K562 (cell line): Measurements from ENCODE around the gene GLIS1. TPM values are rescaled to one million over a fixed set of nuclear protein-coding genes. Genes with fewer than 3 reads are reported as not detected.

ENCODE experiments used
- ATAC-seq: fragments of 200-7000 bp; cut with Tn5 transposase; 3 replicates; pipeline ENCODE4 v1.9.1; 2020; ENCODE audit warnings: moderate library complexity
- BruUV-seq: library from RNA; stranded (reverse); fragments of 400-500 nt; replicated peaks from 2 replicates; lab custom pipeline; 2021; lab: Mats Ljungman, UMichigan
- CTCF ChIA-PET: fragments of 300-600 bp; formaldehyde crosslinking; extraction: SDS; loops from one replicate; lab custom pipeline; 2021; ENCODE audit warnings: low intra/inter-chr PET ratio; lab: Yijun Ruan, JAX
- POLR2A ChIA-PET: fragments of 300-600, 350-650 bp; sonication (Branson Sonifier 250); formaldehyde crosslinking; extraction: SDS; loops from one replicate; lab custom pipeline; 2021; ENCODE audit warnings: antibody characterized with exemption, inconsistent platforms; lab: Yijun Ruan, JAX
- DNase-seq, 4 experiments: peaks; one replicate each; pipeline versions ENCODE4 v3.0.0 to v3.0.0-alpha.2; 2011 to 2018; ENCODE audit warnings: low spot score in 3 of 4, mixed read lengths in 3 of 4; ENCODE audit errors: extremely low read depth in 1 of 4
- FAIRE-seq: peaks from 2 replicates; lab custom pipeline; 2011; peaks lifted over from hg19 to GRCh38; lab: Jason Lieb, UNC
- H2AFZ ChIP-seq: 2 replicates; pipeline ENCODE4 v1.6.0; 2011; ENCODE audit warnings: low read depth, low read length, control low read depth, inconsistent platforms
- H3K27ac ChIP-seq: fragments of 200-600 bp; 3 replicates; pipeline ENCODE4 v1.8.0; 2011; ENCODE audit warnings: low read depth, mild to moderate bottlenecking, control low read depth, inconsistent platforms, low read length, moderate library complexity, mixed read lengths; ENCODE audit errors: extremely low read depth
- H3K27me3 ChIP-seq, 2 experiments: fragments of 300-600 bp in 1 of 2; 2 replicates in 1 of 2; 3 replicates in 1 of 2; pipeline versions ENCODE4 v1.6.0 to v1.8.0; 2011; ENCODE audit warnings: inconsistent platforms in 2 of 2, low read length in 2 of 2, mild to moderate bottlenecking in 1 of 2, mixed read lengths in 1 of 2, moderate library complexity in 1 of 2; ENCODE audit not compliant: control insufficient read depth in 2 of 2, insufficient read depth in 2 of 2
- H3K36me3 ChIP-seq: fragments of 300-600 bp; 3 replicates; pipeline ENCODE4 v1.8.0; 2011; ENCODE audit warnings: mild to moderate bottlenecking, low read length, inconsistent platforms; ENCODE audit not compliant: control insufficient read depth, insufficient read depth
- H3K4me1 ChIP-seq, 2 experiments: fragments of 200-600 bp in 1 of 2; replicated peaks in 1 of 2; 2 replicates in 1 of 2; 3 replicates in 1 of 2; pipeline versions ENCODE4 v1.5.1 to v1.8.0; 2011; ENCODE audit warnings: inconsistent platforms in 2 of 2, low read length in 2 of 2, mild to moderate bottlenecking in 1 of 2, mixed read lengths in 1 of 2, moderate library complexity in 1 of 2; ENCODE audit not compliant: control insufficient read depth in 2 of 2, insufficient read depth in 2 of 2
- H3K4me2 ChIP-seq: 2 replicates; pipeline ENCODE4 v1.6.1; 2011; ENCODE audit warnings: low read length, control low read depth, inconsistent platforms, mixed read lengths; ENCODE audit not compliant: insufficient read depth
- H3K4me3 ChIP-seq: fragments of 200-600 bp; sonication (generic), shearing (Covaris generic); 2 replicates; pipeline ENCODE4 v1.5.1; 2016; ENCODE audit warnings: control low read depth, inconsistent platforms
- H3K79me2 ChIP-seq: fragments of 200-600 bp; 3 replicates; pipeline ENCODE4 v1.8.0; 2011; ENCODE audit warnings: low read length, inconsistent platforms; ENCODE audit not compliant: control insufficient read depth, insufficient read depth
- H3K9ac ChIP-seq, 2 experiments: 2 replicates each; pipeline versions ENCODE4 v1.6.0 to v1.6.1; 2011; ENCODE audit warnings: low read depth in 2 of 2, low read length in 2 of 2, control low read depth in 1 of 2, inconsistent platforms in 1 of 2, mild to moderate bottlenecking in 1 of 2, mixed read lengths in 1 of 2; ENCODE audit not compliant: insufficient read depth in 1 of 2
- H3K9me1 ChIP-seq: one replicate; pipeline ENCODE4 v1.6.0; 2011; ENCODE audit warnings: inconsistent platforms, mild to moderate bottlenecking, low read length, moderate library complexity; ENCODE audit not compliant: control insufficient read depth, insufficient read depth
- H3K9me3 ChIP-seq: replicated peaks from 2 replicates; pipeline ENCODE4 v1.5.1; 2011; ENCODE audit warnings: low read depth, low read length, inconsistent platforms; ENCODE audit not compliant: control insufficient read depth, insufficient read depth
- H4K20me1 ChIP-seq: replicated peaks from 2 replicates; pipeline ENCODE4 v1.6.1; 2011; ENCODE audit warnings: low read length, inconsistent platforms, mixed read lengths; ENCODE audit not compliant: control insufficient read depth, insufficient read depth
- DDX20 ChIP-seq: fragments of 450-650 bp; IDR thresholded peaks from 2 replicates; pipeline ENCODE4 v1.6.1; 2016; ENCODE audit warnings: missing genetic modification characterization, low read depth, mild to moderate bottlenecking, missing compliant biosample characterization, moderate library complexity
- RB1 ChIP-seq: fragments of 450-650 bp; IDR thresholded peaks from 2 replicates; pipeline ENCODE4 v1.6.1; 2017; ENCODE audit warnings: low read depth, mild to moderate bottlenecking
- RBM25 ChIP-seq: fragments of 200-400 bp; formaldehyde crosslinking; IDR thresholded peaks from 2 replicates; pipeline ENCODE4 v1.6.1; 2018; ENCODE audit warnings: low read length, low read depth, moderate library complexity; ENCODE audit not compliant: severe bottlenecking
- TEAD4 ChIP-seq, 2 experiments: sonication (generic) in 1 of 2; formaldehyde crosslinking in 1 of 2; IDR thresholded peaks; 2 replicates each; pipeline versions ENCODE4 v1.6.1 to v1.8.0; 2012 to 2022; ENCODE audit warnings: borderline replicate concordance in 1 of 2, inconsistent platforms in 1 of 2, low read length in 1 of 2, mild to moderate bottlenecking in 1 of 2, missing genetic modification reagents in 1 of 2
- ZNF23 ChIP-seq: fragments of 250-450 bp; sonication (Bioruptor Pico); IDR thresholded peaks from 2 replicates; pipeline ENCODE4 v1.4.0; 2020; ENCODE audit warnings: mild to moderate bottlenecking
- ZNF253 ChIP-seq: fragments of 250-450 bp; sonication (Bioruptor Pico); conservative IDR thresholded peaks from 2 replicates; pipeline ENCODE4 v1.6.1; 2021; ENCODE audit warnings: mild to moderate bottlenecking
- WGBS: fragments of 100-300 bp; shearing (Covaris generic); methylation state at CpG from one replicate; pipeline ENCODE4 v1.1.6; 2016; ENCODE audit warnings: low coverage, mixed read lengths; ENCODE audit not compliant: insufficient coverage; ENCODE audit errors: missing lambda C conversion rate; 5-methylcytosine and 5-hydroxymethylcytosine counted together
- in situ Hi-C: fragments of 300-500 bp; cut with MboI; formaldehyde crosslinking; loops from 4 replicates; pipeline ENCODE4 v1.15.0; 2018; ENCODE audit warnings: inconsistent platforms, mixed read lengths
- intact Hi-C: fragments of 100-400 bp; cut with micrococcal nuclease; formaldehyde crosslinking; loops from 2 replicates; pipeline ENCODE4 v1.14.2; 2022
- polyA plus RNA-seq, 8 experiments: library from polyadenylated mRNA; depleted of rRNA in 4 of 8; stranded (reverse) in 5 of 8; unstranded in 3 of 8; fragments of >200 nt; fragmentation: Nextera tagmentation in 2 of 8; fragmentation: Illumina TruSeq in 1 of 8; extraction: Ambion mirVana in 2 of 8; extraction: Trizol in 1 of 8; gene quantifications; 2 replicates each; pipeline versions ENCODE4 v1.2.1 to v1.2.3, GENCODE V29; 2011 to 2014; ENCODE audit warnings: inconsistent platforms in 1 of 8, missing spikeins in 1 of 8
- total RNA-seq, 7 experiments: library from RNA; depleted of rRNA in 6 of 7; stranded (reverse); fragments of >200 nt in 6 of 7; fragmentation: Illumina TruSeq in 2 of 7; extraction: Trizol in 2 of 7; gene quantifications; 2 replicates each; pipeline versions ENCODE4 v1.2.1 to v1.2.3, GENCODE V29; 2011 to 2021; ENCODE audit warnings: low replicate concordance in 1 of 7
- TF ChIP-seq, protein P1 (sequence below): sonication (generic); formaldehyde crosslinking; IDR thresholded peaks from 2 replicates; pipeline ENCODE4 v1.9.0; 2022; ENCODE audit warnings: mild to moderate bottlenecking, missing genetic modification reagents
- TF ChIP-seq, protein P2 (sequence below), 3 experiments: IDR thresholded peaks in 2 of 3; conservative IDR thresholded peaks in 1 of 3; 2 replicates each; pipeline ENCODE4 v1.5.1; 2011 to 2012; ENCODE audit warnings: low read length in 3 of 3, mild to moderate bottlenecking in 3 of 3, control low read depth in 2 of 3, improper control_type of control experiment in 1 of 3, inconsistent platforms in 1 of 3, low read depth in 1 of 3, mixed read lengths in 1 of 3, moderate library complexity in 1 of 3; ENCODE audit not compliant: insufficient read depth in 2 of 3

The GLIS1 gene
- total and polyA plus RNA-seq, 9 of the 15 experiments (the other 6 are each of a cell fraction or from before 2014, with no cell fraction given), result not detected

DNA sequence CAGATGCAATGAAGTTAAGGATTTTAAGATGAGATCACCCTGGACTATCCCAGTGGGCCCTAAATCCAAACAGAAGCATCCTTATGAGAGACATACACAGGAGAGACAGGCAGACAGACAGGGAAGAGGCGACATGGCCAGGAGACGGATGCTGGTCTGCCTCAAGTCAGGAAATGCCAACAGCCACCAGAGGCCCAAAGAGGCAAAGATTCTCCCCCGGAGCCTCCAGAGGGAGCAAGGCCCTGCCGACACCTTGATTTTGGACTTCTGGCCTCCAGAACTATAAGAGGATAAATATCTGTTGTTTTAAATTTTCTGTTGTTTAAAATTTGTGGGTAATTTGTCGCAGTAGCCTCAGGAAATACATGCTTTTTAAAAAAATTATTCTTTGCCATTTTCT lies 116.4 kb downstream of the GLIS1 start:
- DNase-seq, result no peak
- intact Hi-C loops, result no loop called here

DNA sequence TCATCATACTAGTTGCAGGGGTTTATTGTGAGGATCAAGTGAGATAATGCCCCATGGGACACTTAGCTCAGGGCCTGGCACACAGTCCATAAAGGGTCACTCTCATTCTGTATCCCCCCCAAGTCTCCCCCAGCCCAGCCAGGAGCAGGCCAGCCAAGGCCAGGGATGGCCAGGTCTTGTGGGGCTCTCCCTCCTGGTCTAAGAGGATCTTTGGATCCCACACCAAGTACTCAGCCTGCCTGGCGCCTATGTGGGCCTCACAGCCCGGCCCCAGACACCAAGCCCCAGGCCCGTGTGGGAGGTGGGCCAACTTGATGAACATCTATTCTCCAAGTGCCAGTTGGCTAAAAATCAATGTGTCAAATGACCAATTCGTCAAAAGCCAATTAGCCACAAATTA lies 117.8 kb downstream of the GLIS1 start:
- intact Hi-C loops, result no loop called here
- in situ Hi-C loops, result no loop called here
- Histone ChIP-seq H3K27me3 (peaks cover 15 to 53% of the 10 kb centered on the region in 2 experiments), H4K20me1 (peaks cover 16% of the 10 kb centered on the region; the same call in 1 of the 2 replicates), H3K79me2 (no peaks in the 10 kb centered on the region), H3K9me3 (no peaks in the 10 kb centered on the region), H3K4me2 (no peak overlapping the region), H3K9me1 (no peaks in the 10 kb centered on the region), H3K27ac (no peak overlapping the region), H3K4me3 (no peak overlapping the region), H3K36me3 (no peaks in the 10 kb centered on the region), H3K9ac (no peak overlapping the region), H2AFZ (no peak overlapping the region), H3K4me1 (no peaks in the 10 kb centered on the region)
- BruUV-seq, result no TSS peak
- DNase-seq, result no peak
- TF ChIP-seq, protein P1, sequence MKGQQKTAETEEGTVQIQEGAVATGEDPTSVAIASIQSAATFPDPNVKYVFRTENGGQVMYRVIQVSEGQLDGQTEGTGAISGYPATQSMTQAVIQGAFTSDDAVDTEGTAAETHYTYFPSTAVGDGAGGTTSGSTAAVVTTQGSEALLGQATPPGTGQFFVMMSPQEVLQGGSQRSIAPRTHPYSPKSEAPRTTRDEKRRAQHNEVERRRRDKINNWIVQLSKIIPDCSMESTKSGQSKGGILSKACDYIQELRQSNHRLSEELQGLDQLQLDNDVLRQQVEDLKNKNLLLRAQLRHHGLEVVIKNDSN, result no peak
- no peak for TF ChIP-seq RBM25
- TF ChIP-seq RB1, result no peak
- no peak for TF ChIP-seq ZNF253 (CRISPR knock-in tag)
- no peak for TF ChIP-seq ZNF23 (CRISPR knock-in tag)
- no peak for TF ChIP-seq TEAD4 (IDR thresholded peaks at IDR 0.05; ENCODE audit: low read length)
- TF ChIP-seq TEAD4 (CRISPR knock-in tag; IDR thresholded peaks at IDR 0.05; ENCODE audit: borderline replicate concordance), result no peak
- FAIRE-seq, result no peak
- ATAC-seq, result no peak
- ChIA-PET CTCF (no interaction called here), POLR2A (no interaction called here)
- WGBS, result 0% methylated on average over 4 of the region's 4 CpGs

More for the DNA sequence above, 116.4 kb downstream of the GLIS1 start:
- no peak overlapping the region for H2AFZ ChIP-seq
- TF ChIP-seq DDX20, result no peak
- TF ChIP-seq, protein P2, sequence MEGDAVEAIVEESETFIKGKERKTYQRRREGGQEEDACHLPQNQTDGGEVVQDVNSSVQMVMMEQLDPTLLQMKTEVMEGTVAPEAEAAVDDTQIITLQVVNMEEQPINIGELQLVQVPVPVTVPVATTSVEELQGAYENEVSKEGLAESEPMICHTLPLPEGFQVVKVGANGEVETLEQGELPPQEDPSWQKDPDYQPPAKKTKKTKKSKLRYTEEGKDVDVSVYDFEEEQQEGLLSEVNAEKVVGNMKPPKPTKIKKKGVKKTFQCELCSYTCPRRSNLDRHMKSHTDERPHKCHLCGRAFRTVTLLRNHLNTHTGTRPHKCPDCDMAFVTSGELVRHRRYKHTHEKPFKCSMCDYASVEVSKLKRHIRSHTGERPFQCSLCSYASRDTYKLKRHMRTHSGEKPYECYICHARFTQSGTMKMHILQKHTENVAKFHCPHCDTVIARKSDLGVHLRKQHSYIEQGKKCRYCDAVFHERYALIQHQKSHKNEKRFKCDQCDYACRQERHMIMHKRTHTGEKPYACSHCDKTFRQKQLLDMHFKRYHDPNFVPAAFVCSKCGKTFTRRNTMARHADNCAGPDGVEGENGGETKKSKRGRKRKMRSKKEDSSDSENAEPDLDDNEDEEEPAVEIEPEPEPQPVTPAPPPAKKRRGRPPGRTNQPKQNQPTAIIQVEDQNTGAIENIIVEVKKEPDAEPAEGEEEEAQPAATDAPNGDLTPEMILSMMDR (IDR thresholded peaks at IDR 0.05 in 2 of 3, conservative IDR thresholded peaks at IDR 0.05 in 1 of 3; ENCODE audit: insufficient read depth in 2 of 3, low read depth in 1 of 3, low read length in 3 of 3), result peak in 2 of 3 experiments; percentile 25 to 30; a peak in 2 of 6 replicates
- TF ChIP-seq, all 486 proteins: peak for 1
- Histone ChIP-seq H3K36me3 (no peaks in the 10 kb centered on the region), H3K9ac (no peak overlapping the region), H3K4me1 (no peaks in the 10 kb centered on the region), H4K20me1 (peaks cover 16% of the 10 kb centered on the region; the same call in 1 of the 2 replicates), H3K27ac (no peak overlapping the region), H3K4me3 (no peak overlapping the region), H3K27me3 (peaks cover 10 to 55% of the 10 kb centered on the region in 2 experiments), H3K9me1 (no peaks in the 10 kb centered on the region), H3K9me3 (no peaks in the 10 kb centered on the region), H3K79me2 (no peaks in the 10 kb centered on the region), H3K4me2 (no peak overlapping the region)
- BruUV-seq, result no TSS peak
- ChIA-PET POLR2A (no interaction called here), CTCF (no interaction called here)
- in situ Hi-C loops, result no loop called here
- 2% methylated on average over 5 of the region's 5 CpGs for WGBS
- ATAC-seq (no peak), FAIRE-seq (no peak)
